ENCODE data around the gene MAGI2.

DNA sequence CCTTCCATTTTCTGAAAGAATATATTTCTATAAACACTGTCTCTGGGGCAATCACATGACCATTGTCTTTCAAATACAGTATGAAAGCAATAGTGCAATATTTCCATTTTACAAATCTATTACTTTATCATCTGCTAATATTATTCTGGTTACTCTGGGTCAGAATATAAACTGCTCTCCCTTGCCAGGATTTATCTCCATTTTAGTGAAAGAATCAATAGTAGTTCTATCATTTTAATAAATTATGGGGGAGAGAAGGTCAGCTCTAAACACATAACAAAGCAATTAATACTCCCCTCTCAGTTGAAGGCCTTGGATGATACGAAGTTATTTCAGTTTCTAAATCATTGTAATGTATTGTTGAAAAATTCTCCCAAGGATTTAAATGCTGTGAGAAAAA is 608.3 kb downstream of the MAGI2 start:
- TF ChIP-seq, protein P1, sequence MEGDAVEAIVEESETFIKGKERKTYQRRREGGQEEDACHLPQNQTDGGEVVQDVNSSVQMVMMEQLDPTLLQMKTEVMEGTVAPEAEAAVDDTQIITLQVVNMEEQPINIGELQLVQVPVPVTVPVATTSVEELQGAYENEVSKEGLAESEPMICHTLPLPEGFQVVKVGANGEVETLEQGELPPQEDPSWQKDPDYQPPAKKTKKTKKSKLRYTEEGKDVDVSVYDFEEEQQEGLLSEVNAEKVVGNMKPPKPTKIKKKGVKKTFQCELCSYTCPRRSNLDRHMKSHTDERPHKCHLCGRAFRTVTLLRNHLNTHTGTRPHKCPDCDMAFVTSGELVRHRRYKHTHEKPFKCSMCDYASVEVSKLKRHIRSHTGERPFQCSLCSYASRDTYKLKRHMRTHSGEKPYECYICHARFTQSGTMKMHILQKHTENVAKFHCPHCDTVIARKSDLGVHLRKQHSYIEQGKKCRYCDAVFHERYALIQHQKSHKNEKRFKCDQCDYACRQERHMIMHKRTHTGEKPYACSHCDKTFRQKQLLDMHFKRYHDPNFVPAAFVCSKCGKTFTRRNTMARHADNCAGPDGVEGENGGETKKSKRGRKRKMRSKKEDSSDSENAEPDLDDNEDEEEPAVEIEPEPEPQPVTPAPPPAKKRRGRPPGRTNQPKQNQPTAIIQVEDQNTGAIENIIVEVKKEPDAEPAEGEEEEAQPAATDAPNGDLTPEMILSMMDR (IDR thresholded peaks at IDR 0.05), result no peak
- TF ChIP-seq POLR2A (IDR thresholded peaks at IDR 0.05), result no peak

All from esophagus squamous epithelium (tissue), 4 donors.